GM21529 (cell line): ENCODE measurements around the gene CDX2.

Experiments
- ATAC-seq: cut with Tn5 transposase; IDR thresholded peaks from one replicate; pipeline ENCODE4 v1.9.1; 2021; ENCODE audit not compliant: unreplicated experiment

CDX2 gene

DNA sequence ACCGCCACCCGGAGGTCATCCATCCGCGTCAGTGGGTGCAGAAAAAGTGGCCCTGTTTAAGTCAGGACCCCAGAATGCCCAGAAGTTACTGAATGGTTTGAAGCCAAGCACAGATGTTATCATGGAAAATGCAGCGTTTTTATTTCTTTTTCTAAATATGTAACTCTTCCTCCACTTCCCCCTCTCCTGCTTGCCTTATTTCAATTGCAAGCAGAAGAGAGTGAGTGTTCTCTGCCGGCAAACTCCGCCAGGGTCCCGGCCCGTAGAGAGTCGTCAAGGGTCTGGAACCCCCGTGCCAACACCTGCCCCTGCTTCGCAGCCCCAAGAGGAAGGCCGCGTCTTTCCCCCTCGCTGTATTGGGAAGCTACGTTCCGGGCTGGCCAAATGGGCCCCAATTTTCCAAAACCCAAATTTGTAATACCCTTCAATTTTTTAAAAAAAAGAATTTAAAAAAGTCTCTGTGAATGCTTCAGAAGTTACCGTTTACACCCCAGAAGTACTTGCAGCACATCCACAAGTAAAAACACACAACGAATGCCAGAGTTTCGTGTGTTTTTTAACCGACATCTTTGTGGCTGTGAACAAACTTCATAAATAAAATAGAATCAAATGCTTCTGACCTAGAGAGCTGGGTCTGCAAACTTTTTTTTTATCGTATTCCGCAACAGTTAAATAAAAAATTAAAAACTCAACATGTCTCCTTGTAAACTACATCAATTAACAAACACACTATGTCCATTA lies 50.0 kb downstream of the CDX2 start:
- ATAC-seq: no peak

DNA sequence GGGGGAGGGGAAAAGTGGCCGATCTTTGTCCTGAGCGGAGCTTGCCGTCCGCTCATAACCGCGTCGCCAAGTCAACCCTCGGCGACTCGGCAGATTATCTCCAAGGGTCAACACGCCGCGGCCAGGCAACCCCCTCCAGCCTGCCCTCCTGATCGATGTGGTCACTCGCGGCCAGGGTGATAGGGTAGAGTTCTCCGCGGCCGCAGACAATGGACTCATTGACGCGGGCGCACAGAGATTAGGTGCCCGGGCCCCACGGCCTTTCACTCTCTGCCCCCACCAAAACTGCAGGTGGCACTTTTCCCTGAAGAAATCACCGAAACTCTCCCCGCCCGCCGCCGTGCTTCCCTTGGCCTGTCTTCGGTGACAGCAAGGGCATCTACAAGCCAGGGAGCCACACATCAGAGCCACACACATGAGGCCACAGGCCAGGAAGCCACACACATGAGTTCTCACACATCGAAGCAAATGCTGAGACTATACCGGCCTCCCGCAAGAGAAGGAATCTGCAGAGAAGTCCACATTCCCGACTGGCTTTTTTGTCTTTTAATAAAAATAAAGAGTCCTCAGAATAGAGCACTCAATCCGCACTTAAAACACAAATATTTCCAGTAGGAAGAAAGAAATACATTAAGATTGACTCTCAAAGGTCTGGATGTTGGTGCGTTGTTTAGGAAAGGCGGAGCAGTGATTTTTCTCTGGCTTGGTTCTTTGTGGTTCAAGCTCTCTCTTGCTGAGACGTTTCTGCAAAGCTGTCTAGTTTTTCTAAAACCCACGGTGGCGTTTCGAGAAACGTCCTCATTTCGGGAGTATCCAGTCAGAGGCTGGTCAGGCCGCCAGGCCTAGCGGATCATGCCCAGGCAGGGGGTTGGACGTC lies 50.8 kb downstream of the CDX2 start:
- no peak for ATAC-seq

- no peak for ATAC-seq
Measured at GRCh38 chr13:27917121-27917947, 51.8 kb downstream of the CDX2 start.

DNA sequence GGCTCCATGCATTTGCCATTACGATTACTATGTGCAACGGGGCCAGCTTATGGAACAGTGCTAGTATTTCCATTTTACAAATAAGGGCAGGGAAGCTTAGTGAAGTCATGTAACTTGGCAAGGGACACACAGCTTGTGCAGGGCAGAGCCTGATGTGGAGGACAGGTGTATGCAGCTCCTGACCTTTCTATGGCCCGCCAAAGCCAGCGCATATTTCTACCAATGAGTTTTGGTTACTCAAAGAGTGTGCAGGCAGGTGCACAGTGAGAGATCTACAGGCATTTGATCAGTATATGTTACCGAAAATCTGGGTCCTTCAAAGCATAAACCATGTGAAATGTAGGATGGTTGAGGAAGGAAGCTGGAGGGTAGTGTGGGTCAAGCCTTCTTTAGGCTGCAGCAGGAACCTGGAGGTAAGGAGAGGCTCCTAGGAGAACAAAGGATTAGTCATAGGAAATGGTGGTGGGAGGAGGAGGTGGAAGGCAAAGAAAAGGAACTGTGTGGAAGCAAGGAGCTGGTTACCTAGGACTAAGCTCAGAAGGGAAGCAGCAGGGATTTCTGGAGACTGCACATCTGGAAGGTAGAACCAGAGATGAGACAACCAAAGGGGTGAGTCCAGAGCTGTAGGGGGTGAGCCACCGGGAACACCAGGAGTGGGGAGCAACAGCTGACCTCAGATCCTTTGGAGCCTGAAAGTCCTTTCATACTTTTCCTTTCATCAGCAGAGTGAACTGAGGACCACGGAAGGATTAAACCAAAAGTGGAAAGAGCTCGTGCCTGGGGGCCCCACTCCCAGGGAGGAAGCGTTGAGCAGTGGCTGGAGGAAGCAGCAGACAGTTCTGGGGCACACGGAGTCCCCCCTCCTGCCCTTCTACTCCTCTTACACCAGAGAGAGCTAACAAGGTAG lies 53.6 kb downstream of the CDX2 start:
- no peak for ATAC-seq

DNA sequence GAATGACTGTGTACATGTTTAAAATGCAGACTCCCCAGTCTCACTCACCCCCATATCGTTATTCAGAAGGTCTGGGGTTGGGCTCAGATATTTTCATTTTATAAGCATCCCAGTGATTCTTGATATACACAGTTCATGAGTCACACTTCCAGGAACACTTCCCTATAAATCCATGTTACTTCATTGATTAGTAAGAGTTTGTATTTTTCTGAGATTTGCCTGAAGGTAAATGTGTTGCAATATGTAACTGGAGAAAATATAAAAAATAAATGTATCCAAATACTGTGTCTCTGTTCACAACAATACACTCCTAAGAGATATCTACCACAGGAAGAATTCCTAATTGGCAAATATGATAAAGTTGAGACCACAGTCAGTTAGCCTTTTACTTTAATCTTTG lies 56.0 kb downstream of the CDX2 start:
- no peak for ATAC-seq

- ATAC-seq: no peak
Measured at GRCh38 chr13:27911521-27911920, 57.6 kb downstream of the CDX2 start.
